ENCODE measurements around the gene PGAP2. TPM values are rescaled to one million over a fixed set of nuclear protein-coding genes. Genes with fewer than 3 reads are reported as not detected.

The PGAP2 gene
- total RNA-seq, 1 experiment from 2014 or later, result 30.5 TPM

DNA sequence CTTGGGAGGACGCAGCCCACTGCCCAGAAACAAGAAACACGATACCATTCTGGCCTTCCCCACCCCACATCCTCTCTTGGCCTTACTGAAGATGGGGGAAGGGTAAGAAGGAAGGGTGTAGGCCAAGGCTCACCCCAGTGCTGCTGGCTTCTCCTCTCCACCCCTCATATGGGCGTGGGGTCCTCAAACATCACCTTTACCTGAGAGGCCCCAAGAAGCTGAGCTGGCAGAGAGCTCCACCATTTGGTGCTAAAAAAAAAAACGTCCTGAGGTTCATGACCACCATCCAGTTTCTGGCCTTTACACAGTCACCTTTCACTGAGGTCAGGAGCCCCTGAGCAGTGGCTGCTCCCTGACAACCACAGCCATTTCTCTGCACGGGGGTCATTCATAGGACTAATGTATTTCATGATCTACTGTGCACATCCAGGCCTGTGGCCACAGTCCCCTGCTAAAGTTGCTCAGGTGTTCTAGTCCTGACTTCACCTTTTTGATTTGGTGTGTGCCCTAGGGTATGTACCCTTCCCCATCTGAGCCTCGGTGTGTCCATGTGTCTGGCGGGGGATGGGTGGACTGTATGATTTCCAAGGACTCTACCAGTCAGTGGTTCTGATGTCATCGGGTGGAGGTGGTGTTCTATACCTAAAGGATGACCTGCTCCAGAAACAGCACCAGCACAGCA is 17.3 kb downstream of the PGAP2 start:
- BruUV-seq (replicated peaks), result no TSS peak
- Histone ChIP-seq H3K27ac (ENCODE audit: low read depth, low read length) (no peak overlapping the region), H3K4me3 (replicated peaks in 1 of 2; ENCODE audit: low read depth in 1 of 2, low read length in 2 of 2) (no peak overlapping the region), H3K9me2 (ENCODE audit: insufficient read depth) (no peaks in the 10 kb centered on the region), H3K36me3 (ENCODE audit: control insufficient read depth in 1 of 2, insufficient read depth in 2 of 2, low read length in 2 of 2) (peaks cover 13 to 21% of the 10 kb centered on the region in 2 experiments; a peak in 3 of 4 replicates), H3K9ac (ENCODE audit: low read length) (no peak overlapping the region), H3K79me2 (ENCODE audit: insufficient read depth, low read length) (peaks cover 13% of the 10 kb centered on the region; the same call in 1 of the 2 replicates), H4K20me1 (ENCODE audit: insufficient read depth) (no peaks in the 10 kb centered on the region), H3K9me3 (ENCODE audit: control insufficient read depth in 1 of 2, insufficient read depth in 1 of 2, low read depth in 1 of 2, low read length in 2 of 2) (no peaks in the 10 kb centered on the region), H3K4me2 (ENCODE audit: low read length) (no peak overlapping the region), H2AFZ (ENCODE audit: low read depth, low read length, poor library complexity, severe bottlenecking) (no peak overlapping the region), H3K4me1 (ENCODE audit: control insufficient read depth in 1 of 2, insufficient read depth in 2 of 2, low read length in 2 of 2) (peaks cover 0 to 5% of the 10 kb centered on the region in 2 experiments; a peak in 1 of 4 replicates), H3K27me3 (ENCODE audit: insufficient read depth, low read length) (no peaks in the 10 kb centered on the region)
- ATAC-seq, result no peak
- no peak for DNase-seq (ENCODE audit: low read depth, low spot score)
- ChIA-PET CTCF (interaction anchor here (1.0 to 2.9 kb wide), 3 partner anchors 16 to 29 kb away, joined by 4 to 10 read pairs (median 8); partner anchors contain the start of genes PGAP2, RHOG and STIM1), POLR2A (no interaction called here), RAD21 (ENCODE audit: low non-redundant PET in 1 of 2, low total read pairs in 2 of 2, uncharacterized antibody in 2 of 2, unreplicated experiment in 2 of 2) (no interaction called here)
- intact Hi-C loops (cut with micrococcal nuclease), result no loop called here
- TF ChIP-seq EZH2phosphoT487 (IDR thresholded peaks at IDR 0.05; ENCODE audit: borderline replicate concordance), result no peak
- TF ChIP-seq ZFX (IDR thresholded peaks at IDR 0.05), result no peak
- TF ChIP-seq EZH2 (IDR thresholded peaks at IDR 0.05), result no peak
- TF ChIP-seq YY1 (IDR thresholded peaks at IDR 0.05; ENCODE audit: extremely low read depth, insufficient replicate concordance, low read depth, low read length), result no peak
- TF ChIP-seq TCF7L2 (IDR thresholded peaks at IDR 0.05; ENCODE audit: borderline replicate concordance, extremely low read depth, insufficient read depth, insufficient read length), result no peak
- TF ChIP-seq ATF3 (IDR thresholded peaks at IDR 0.05), result no peak
- TF ChIP-seq REST (IDR thresholded peaks at IDR 0.05; ENCODE audit: low read depth), result no peak
- TF ChIP-seq CEBPB (IDR thresholded peaks at IDR 0.05; ENCODE audit: low read depth), result no peak
- no peak for TF ChIP-seq ZBTB33 (IDR thresholded peaks at IDR 0.05; ENCODE audit: extremely low read depth, insufficient replicate concordance, low read length)
- no peak for TF ChIP-seq ZNF274 (IDR thresholded peaks at IDR 0.05; ENCODE audit: low read depth, low read length)
- no peak for TF ChIP-seq SRF (IDR thresholded peaks at IDR 0.05; ENCODE audit: low read depth)
- TF ChIP-seq, protein P1, sequence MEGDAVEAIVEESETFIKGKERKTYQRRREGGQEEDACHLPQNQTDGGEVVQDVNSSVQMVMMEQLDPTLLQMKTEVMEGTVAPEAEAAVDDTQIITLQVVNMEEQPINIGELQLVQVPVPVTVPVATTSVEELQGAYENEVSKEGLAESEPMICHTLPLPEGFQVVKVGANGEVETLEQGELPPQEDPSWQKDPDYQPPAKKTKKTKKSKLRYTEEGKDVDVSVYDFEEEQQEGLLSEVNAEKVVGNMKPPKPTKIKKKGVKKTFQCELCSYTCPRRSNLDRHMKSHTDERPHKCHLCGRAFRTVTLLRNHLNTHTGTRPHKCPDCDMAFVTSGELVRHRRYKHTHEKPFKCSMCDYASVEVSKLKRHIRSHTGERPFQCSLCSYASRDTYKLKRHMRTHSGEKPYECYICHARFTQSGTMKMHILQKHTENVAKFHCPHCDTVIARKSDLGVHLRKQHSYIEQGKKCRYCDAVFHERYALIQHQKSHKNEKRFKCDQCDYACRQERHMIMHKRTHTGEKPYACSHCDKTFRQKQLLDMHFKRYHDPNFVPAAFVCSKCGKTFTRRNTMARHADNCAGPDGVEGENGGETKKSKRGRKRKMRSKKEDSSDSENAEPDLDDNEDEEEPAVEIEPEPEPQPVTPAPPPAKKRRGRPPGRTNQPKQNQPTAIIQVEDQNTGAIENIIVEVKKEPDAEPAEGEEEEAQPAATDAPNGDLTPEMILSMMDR (IDR thresholded peaks at IDR 0.05 in 2 of 3, conservative IDR thresholded peaks at IDR 0.05 in 1 of 3; ENCODE audit: borderline replicate concordance in 1 of 3, insufficient read depth in 1 of 3, low read depth in 2 of 3, low read length in 2 of 3), result no peak

Data from HCT116 (cell line).